ENCODE data around the gene SLC22A23.

The SLC22A23 gene

GRCh38 chr6:3352678-3353077 is 104.2 kb downstream of the SLC22A23 start:
- Histone ChIP-seq H3K36me3 (ENCODE audit: control insufficient read depth, insufficient read depth, low read length) (no peaks in the 10 kb centered on the region), H3K4me3 (replicated peaks; ENCODE audit: low read depth, low read length) (no peak overlapping the region), H3K27me3 (replicated peaks; ENCODE audit: control insufficient read depth, insufficient read depth, low read length) (no peaks in the 10 kb centered on the region; the same call in none of the 2 replicates)
- TF ChIP-seq CTCF (IDR thresholded peaks at IDR 0.05; ENCODE audit: insufficient read depth, low read length, poor library complexity, severe bottlenecking), result no peak
- no peak for DNase-seq (ENCODE audit: extremely low read depth, insufficient read length)

GRCh38 chr6:3351829-3352524 is 104.9 kb downstream of the SLC22A23 start:
- no peak for DNase-seq (ENCODE audit: extremely low read depth, insufficient read length)
- no peaks in the 10 kb centered on the region for H3K36me3 ChIP-seq (ENCODE audit: control insufficient read depth, insufficient read depth, low read length)
- no peak overlapping the region for H3K4me3 ChIP-seq (replicated peaks; ENCODE audit: low read depth, low read length)
- no peak for TF ChIP-seq CTCF (IDR thresholded peaks at IDR 0.05; ENCODE audit: insufficient read depth, low read length, poor library complexity, severe bottlenecking)
- no peaks in the 10 kb centered on the region; the same call in none of the 2 replicates for H3K27me3 ChIP-seq (replicated peaks; ENCODE audit: control insufficient read depth, insufficient read depth, low read length)

GRCh38 chr6:3351105-3351676 is 105.7 kb downstream of the SLC22A23 start:
- no peak for DNase-seq (ENCODE audit: extremely low read depth, insufficient read length)
- no peak overlapping the region for H3K4me3 ChIP-seq (replicated peaks; ENCODE audit: low read depth, low read length)
- no peak for TF ChIP-seq CTCF (IDR thresholded peaks at IDR 0.05; ENCODE audit: insufficient read depth, low read length, poor library complexity, severe bottlenecking)
- H3K36me3 ChIP-seq (ENCODE audit: control insufficient read depth, insufficient read depth, low read length), result no peaks in the 10 kb centered on the region
- H3K27me3 ChIP-seq (replicated peaks; ENCODE audit: control insufficient read depth, insufficient read depth, low read length), result no peaks in the 10 kb centered on the region; the same call in none of the 2 replicates

GRCh38 chr6:3350252-3350796 is 106.5 kb downstream of the SLC22A23 start:
- no peak for TF ChIP-seq CTCF (IDR thresholded peaks at IDR 0.05; ENCODE audit: insufficient read depth, low read length, poor library complexity, severe bottlenecking)
- no peaks in the 10 kb centered on the region for H3K36me3 ChIP-seq (ENCODE audit: control insufficient read depth, insufficient read depth, low read length)
- no peak overlapping the region for H3K4me3 ChIP-seq (replicated peaks; ENCODE audit: low read depth, low read length)
- no peak for DNase-seq (ENCODE audit: extremely low read depth, insufficient read length)
- no peaks in the 10 kb centered on the region; the same call in none of the 2 replicates for H3K27me3 ChIP-seq (replicated peaks; ENCODE audit: control insufficient read depth, insufficient read depth, low read length)

- no peaks in the 10 kb centered on the region; the same call in none of the 2 replicates for H3K27me3 ChIP-seq (replicated peaks; ENCODE audit: control insufficient read depth, insufficient read depth, low read length)
- TF ChIP-seq CTCF (IDR thresholded peaks at IDR 0.05; ENCODE audit: insufficient read depth, low read length, poor library complexity, severe bottlenecking), result no peak
- H3K36me3 ChIP-seq (ENCODE audit: control insufficient read depth, insufficient read depth, low read length), result no peaks in the 10 kb centered on the region
- no peak overlapping the region for H3K4me3 ChIP-seq (replicated peaks; ENCODE audit: low read depth, low read length)
- no peak for DNase-seq (ENCODE audit: extremely low read depth, insufficient read length)
These were observed 107.2 kb downstream of the SLC22A23 start for GRCh38 chr6:3349388-3350251.
